Activated T-cell treated with anti-CD3 and anti-CD28 coated beads for 4 hours (primary cell): Measurements from ENCODE around the gene CYTH4.
"Not testable (repeated sequence)": the region's sequence is repeated elsewhere in the genome, so short reads cannot be mapped to it uniquely, and the experiment has no call there.

Experiments used
- DNase-seq: peaks from one replicate; pipeline ENCODE4 v3.0.0-alpha.2; 2020

CYTH4 gene

DNA sequence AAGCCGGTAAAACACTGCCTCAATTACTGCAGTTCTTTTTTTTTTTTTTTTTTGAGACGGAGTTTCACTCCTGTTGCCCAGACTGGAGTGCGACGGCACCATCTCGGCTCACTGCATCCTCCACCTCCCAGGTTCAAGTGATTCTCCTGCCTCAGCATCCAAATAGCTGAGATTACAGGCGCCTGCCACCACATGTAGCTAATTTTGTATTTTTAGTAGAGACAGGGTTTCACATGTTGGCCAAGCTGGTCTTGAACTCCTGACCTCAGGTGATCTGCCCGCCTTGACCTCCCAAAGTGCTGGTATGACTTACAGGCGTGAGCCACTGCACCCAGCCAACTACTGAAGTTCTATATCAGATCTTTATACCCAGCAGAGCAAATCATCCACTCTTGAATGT is 30.5 kb upstream of the CYTH4 start:
- not testable (repeated sequence) for DNase-seq

DNA sequence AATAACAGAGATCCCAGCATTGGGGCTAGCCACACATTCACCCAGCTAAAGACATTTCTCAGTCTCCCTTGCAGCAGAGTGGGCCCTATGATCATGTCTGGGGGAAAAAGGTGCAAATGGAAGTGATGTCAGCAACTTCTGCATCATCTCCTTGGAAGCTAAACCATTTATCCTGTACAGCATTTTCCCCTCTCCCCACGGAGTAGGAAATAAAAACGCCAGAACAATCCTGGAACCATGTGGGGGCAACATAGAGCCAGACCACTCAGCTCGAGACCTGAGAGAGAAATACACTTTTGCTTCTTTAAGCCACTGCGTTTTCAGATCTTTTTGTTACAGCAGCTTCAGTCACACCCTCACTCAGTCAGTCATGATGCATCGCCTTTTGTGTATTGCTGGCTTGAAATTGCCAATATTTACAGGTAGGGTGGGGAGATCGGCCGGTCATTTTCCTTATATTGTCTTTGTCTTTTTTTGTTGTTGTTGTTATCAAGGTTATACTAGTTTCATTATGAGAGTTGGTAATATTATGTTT is 29.1 kb upstream of the CYTH4 start:
- no peak for DNase-seq

DNA sequence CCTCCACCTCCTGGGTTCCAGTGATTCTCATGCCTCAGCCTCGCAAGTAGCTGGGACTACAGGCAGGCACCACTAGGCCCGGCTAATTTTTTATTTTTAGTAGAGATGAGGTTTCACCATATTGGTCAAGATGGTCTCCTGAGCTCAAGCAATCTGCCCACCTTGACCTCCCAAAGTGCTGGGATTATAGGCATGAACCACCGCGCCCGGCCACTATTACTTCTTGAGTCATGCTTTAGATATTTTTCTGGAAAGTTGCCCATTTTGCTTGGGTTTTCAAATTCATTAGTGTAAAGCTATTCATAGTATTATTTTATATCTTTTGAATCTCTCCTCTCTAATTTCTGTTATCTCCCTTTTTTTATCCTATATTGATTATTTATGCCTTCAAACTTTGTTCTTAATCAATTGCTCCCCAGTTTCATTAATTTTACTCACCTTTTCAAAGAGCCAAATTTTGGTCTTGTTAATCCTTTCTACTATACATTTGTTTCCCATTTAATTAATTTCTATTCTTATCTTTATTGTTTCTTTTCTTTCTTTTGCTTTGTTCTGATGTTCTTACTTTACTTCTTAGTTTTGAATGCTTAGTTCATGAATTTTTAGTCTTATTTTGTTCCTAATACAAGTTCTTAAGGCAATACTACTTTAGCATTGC is 28.0 kb upstream of the CYTH4 start:
- no peak for DNase-seq

DNA sequence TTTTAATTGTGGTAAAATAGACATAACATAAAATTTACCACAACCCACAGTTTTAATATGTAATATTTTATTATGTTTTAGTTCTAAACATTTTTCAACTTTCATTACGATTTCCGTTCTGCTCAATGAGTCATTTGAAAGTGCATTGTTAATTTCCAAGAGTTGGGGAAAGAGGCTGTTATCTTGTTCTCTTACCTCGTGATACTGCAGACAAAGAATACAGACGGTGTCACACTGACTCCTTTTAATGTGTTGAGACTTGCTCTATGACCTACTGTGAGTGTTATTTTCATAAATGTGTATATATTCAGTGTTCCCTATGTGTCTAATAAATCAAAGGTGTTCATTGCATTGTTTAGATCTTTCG is 27.5 kb upstream of the CYTH4 start:
- no peak for DNase-seq

DNA sequence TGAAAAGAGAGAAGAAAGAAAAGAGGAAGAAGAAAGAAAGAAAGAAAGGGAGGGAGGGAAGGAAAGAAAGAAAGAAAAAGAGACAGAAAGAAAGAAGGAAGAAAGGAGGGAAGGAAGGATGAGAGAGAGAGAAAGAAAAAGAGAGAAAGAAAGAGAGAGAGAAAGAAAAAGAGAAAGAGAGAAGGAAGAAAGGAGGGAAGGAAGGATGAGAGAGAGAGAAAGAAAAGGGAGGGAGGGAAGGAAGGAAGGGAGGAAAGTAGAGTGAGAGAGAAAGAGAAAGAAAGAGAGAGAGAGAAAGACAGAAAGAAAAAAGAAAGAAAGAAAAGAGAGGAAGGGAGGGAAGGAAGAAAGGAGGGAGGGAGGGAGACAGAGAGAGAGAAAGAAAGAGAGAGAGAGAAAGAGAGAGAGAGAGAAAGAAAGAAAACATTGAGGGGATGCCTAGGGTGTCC is 26.7 kb upstream of the CYTH4 start:
- no peak for DNase-seq

DNA sequence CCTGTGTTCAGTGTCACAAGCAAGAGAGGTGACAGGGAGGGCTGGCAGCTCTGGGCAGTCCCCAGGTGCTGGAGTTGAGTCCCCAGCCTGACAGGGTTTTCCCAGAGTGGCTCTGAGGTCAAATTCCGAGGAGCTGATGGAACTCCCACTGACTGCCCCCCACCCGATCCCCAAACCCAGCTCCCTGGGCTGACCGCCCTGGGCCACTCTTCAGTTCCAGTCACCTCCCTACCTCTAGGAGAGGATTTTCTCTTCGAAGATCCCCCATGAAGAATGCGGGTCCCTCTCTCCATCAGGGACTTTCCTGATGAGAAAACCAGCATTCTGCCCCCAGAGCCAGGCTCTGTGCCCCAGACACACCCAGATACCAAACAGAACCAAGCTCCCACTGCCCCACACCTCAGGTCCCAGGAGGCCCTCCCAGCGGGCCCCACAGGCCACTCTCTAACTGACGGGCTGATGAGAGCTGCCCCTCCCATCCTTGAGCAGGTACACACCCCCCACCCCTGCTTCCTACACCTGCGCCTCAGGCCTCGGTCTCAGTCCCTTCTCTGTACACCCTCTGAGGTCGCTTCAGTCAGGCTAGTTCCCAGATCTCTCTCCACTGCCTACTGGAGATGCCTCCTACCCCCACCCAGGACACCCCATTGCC is 26.1 kb upstream of the CYTH4 start:
- DNase-seq: no peak

DNA sequence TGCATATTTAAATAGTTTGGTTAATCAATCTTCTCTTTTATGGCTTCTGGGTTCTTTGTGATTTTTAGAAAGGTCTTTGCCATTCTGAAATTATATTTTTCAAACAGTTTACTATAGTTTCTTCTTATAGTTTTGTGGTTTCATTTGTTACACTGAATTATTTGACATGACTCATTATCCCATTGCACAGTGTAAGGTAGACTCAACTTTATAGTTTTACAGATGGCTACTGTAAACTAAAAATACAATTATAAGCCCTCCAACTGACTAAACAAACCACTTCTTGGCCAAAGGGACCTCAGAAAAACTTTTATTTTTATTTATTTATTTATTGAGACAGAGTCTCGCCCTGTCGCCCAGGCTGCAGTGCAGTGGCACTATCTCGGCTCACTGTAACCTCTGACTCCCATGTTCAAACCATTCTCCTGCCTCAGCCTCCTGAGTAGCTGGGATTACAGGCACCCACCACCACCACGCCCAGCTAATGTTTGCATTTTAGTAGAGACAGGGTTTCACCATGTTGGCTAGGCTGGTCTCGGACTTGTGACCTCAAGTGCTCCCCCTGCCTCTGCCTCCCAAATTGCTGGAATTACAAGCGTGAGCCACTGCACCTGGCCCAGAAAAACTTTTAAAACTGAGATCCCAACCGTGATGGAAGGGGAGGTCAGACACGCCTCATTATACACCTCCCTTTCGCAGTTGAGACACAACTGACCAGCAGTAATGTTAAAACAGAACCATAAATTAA is 24.1 kb upstream of the CYTH4 start:
- no peak for DNase-seq

DNA sequence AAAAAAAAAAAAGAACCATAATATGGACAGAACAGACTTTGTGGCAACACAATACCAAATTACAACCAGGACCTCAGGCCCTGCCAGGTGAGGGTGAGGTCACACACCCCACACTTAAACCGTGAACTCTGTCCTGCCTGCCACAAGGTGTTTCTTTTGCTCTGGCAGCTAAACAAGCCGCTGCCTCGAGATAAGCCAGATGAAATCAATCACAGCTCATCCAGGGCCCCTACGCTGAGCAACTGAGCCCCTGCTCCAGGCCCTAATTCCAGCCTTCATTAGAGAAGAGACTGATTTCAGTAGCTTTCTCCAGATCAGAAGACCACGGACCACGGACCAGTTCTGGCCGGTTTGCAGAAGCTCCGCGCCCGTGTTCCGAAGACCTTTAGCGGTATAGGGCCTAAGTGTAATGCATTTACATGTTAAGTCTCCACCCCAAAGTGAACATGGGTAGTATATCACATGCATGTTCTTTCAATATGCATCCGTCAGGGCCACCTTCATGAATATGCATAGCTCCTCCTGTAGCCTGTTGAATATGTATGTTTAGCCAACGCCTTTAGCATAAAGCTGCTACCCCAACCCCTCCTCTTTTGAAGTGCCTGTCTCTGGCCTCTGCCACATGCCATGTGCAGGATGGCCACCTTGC is 23.4 kb upstream of the CYTH4 start:
- no peak for DNase-seq

DNA sequence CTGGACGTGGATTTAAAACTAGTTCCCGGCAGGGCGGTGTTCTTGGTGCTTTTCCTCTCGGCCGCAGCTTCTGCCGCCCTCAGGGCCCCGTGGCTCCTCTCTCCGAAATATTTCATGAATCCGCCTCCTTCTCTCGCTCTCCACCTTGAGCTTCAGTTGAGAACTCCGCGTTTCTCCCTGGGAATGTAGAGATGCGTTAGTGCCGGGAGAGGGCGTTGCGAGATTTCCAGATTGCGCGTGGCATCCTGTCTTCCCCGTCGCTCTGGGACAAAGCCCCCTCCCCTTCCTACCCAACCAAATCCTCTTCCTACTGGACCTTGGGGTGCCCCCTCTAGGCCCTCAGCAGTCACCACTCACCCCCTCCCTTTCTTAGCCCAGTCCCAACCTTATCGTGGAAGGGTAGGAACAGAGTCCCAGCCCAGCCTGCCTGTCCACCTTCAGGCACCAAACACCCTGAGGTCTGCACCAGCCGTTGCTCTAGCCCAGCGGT is 22.7 kb upstream of the CYTH4 start:
- DNase-seq: no peak

DNA sequence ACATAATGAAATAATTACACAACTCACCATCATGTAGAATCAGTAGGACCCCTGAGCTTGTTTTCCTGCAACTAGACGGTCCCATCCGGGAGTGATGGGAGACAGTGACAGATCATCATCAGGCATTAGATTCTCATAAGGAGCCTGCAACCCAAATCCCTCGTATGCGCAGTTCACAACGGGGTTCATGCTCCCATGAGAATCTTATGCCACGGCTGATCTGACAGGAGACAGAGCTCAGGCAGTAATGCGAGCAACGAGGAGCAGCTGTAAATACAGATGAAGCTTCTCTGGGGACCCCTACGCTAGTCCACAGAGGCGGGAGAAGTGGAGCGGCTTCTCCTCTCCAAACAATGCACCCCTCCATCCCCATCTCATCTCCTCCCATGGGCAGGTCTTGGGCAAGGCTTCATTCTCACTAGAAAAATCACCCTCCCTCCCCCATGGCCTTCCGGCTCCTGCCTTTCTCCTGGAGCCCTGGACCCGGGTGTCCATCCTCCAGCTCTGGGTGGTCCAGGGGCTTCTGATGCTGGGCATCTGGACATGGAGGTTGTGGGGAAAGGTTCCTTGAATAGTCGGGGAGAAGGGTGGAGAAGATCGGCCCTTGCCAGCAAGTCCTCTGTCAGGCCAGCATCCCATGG is 22.0 kb upstream of the CYTH4 start:
- no peak for DNase-seq

DNA sequence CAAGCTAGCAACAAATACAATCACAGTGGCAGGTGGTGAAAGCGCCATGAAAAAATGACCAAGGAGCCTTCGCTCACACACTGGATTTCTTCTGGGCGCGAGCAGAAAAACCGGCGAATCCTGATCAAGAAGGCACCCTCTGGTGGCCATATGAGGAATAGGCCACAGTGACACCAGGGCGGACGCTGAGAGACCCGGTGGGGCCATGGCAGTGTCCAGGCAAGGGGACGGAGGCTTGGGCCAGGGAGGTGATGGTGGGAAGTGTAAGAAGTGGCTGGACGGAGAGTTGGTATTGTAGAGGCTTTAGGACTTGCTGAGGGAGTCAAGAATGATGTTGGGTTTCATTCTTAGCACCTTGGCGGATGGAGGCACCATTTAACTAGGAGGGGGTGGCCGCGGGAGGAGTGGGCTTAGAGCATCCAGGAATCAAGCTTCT is 21.4 kb upstream of the CYTH4 start:
- peak; percentile 52 for DNase-seq

DNA sequence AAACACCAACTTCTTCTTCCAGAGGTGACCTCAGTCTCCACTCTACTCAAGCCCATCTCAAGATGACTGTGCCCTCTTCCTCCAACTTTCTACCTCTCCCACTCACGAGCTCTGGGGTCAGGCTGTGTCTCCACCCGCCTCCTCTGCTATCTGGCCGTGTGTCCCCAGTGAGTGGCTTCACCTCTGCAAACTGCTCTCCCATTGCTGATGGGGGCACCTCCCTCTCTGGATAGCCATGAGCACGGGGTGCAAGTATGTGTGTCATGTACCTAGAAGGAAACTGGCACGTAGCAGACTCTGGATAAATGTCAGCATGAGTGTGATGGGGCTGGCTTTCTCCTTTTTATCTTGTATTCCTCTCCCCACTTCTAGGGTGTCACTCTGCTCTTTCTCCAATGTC is 20.0 kb upstream of the CYTH4 start:
- DNase-seq: no peak

DNA sequence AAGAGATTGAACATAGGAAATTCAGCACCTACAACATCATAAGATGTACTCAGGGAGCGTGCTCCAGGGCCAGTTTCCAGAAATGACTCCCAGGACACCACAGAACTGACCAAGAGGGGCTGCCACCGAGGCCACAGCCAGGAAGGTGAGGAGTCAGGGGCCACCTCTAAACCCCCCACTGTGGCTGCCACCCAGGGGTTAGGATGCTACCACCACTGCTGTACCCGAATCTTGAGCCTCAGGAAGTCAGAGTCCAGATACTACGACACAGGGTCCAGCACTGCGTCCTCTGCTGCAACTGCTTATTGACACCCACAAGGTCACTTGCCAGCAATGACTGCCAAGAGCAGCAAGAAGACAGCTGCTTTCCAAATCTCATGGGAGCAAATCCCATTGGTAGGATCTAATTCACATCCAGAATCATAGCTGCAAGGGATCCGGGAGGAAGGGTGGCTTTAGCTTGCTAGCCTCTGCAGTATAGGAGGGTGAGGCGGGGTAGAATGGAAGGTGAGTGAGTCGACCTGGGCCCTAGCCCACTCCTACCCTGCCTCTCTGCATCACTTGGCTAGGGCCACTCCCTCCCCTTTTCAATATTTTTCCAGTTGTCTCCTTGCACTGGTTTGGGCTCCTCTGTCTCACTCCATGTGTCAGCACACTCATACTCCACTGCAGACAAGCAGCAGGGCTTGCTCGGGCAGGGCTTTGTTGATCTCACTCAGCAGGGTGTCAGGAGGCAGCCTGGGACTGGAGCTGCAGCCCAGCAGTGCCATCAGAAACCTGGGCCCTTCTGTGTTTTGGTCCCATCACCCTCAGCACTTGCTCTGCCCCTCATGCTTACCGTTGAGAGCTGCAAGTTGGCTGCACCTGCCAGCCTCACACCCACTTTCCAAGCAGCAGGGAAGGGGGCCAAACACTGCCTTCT is 18.1 kb upstream of the CYTH4 start:
- DNase-seq: no peak

DNA sequence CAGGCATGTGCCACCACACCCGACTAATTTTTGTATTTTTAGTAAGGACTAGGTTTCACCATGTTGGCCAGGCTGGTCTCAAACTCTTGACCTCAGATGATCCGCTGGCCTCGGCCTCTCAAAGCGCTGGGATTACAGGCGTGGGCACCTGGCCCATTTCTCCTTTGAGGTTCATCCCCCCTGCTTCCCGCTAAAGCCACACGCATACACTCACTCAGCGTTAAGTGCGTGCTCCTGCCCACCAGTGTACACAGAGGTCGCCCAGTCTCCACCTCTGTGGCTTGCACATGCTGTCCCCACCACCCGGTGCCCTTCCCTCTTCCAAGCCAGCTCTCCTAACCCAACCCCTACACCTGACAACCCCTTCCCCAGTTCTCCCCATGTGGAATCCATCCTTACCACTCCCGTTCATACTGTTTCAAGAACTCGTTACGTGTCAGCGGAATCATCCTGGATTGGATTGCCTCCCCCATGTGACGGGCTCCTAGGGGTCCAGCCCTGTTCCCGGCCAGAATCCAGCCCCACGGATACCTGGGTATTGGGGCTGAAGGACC is 15.7 kb upstream of the CYTH4 start:
- DNase-seq: no peak

DNA sequence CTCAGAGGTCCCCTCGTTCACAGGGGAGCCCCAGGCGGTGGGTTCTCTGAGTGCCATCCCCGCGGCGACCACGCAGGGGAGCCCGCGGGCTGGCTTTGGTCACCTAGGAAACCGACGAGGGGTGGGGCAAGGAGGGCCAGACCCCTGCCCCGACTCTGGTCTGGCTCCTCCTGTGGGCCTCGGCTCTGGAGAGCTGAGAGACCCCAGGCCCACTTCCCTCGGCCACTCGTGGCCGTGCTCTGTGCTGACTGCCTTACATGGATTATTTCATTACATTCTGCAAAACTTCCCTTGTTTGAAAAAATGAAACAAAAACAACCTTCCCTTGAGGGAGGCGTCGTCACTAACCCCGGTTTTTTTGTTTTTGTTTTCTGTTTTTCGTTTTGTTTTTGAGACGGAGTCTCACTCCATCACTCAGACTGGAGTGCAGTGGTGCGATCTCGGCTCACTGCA is 15.1 kb upstream of the CYTH4 start:
- peak; percentile 65 for DNase-seq

DNA sequence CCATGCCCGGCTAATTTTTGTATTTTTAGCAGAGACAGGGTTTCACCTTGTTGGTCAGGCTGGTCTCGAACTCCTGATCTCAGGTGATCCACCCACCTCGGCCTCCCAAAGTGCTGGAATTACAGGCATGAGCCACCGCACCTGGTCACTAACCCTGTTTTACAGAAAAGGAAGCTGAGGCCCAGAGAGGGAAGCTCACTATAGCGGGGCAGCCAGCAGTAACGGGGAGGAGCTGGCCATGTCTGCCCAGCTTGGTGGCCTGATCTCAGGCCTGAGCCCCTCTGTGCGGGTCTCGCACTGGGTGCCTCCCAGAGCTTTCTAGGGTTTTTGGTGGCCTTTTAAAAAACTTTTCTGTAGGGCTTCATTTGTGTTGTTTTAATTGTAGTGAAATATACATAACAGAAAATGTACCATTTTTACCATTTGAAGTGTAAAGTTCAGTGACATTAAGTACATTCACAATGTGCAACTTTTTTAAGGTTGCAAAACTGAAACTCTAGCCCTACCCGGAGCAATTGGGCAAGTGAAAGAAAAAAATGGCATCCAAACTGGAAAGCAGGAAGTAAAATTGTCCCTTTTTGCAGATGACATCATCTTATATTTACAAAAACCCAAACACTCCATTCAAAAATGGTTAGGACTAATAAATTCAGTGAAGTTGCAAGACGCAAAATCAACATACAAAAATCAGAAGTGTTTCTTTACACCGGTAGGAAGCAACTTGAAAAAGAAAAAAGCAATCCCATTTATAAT is 14.5 kb upstream of the CYTH4 start:
- no peak for DNase-seq

DNA sequence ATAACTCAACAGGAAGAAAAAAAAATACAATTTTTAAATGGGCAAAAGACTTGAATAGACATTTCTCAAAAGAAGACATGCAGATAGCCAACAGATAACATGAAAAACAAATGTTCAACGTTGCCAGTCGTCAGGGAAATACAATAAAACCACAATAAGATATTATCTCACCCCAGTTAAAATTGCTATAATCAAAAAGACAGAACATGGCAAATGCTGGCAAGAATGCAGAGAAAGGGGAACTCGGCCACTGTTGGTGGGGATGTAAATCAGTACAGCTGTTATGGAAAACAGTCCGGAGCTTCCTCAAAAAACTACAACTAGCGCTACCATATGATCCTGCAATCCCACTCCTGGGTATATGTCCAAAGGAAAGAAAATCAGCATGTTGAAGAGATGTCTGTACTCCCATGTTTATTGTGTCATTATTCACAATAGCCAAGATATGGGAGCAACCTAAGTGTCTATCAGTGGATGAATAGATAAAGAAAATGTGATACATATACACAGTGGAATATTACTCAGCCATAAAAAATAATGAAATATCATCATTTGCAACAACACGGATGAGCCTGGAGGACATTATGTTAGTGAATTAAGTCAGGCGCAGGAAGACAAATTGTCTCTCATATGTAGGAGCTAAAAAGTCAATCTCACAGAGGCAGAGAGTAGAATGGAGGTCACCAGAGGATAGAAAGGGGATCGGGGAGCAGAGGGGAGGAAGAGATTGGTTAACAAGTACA is 12.2 kb upstream of the CYTH4 start:
- no peak for DNase-seq

DNA sequence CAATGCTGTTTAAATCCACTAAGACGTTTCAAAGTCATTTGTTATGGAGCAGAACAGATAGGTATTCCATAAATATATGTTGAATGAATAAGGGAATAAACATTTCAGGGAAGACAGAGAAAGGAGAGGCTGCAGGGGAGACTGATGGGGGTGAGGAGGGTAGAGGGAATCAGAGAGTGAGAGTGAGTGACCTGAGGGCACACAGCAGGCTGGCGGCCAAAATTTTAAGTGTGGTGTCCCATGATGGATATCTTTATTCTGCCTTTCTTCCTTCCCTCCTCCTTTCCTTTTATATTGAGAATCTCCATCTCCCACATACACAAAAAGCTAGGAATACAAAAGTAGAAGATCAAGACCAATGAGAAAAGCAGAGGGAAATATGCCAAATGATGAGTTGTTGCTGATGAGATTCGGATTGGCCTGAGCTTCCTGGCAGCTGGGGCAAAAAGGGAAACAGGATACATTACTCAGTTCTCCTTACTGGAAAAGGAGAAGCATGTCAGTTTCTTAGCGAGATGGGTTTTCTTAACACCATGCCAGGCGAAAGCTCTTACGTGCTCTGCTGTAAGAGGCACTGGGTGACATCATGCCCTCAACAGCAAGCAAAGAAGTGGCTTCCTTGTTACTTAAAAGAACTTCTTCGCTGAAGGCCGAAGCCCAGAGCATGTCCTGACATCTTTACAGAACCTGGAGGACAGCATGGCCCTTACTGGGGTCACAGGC is 11.2 kb upstream of the CYTH4 start:
- DNase-seq: no peak
